Calu3 (cell line): ENCODE measurements around the gene KRTAP6-2. TPM values are rescaled to one million over a fixed set of nuclear protein-coding genes. Genes with fewer than 3 reads are reported as not detected.

Experiments used
- BruUV-seq: library from RNA; stranded (reverse); fragments of 400-500 nt; replicated peaks from 2 replicates; lab custom pipeline; 2021; lab: Mats Ljungman, UMichigan
- CTCF ChIA-PET: fragments of 300-600 bp; sonication (Branson Sonifier 250); formaldehyde crosslinking; loops from one replicate; lab custom pipeline; 2022; ENCODE audit warnings: antibody characterized with exemption; lab: Charles Lee
- DNase-seq: peaks from one replicate; pipeline ENCODE4 v3.0.0; 2022
- H3K27ac Mint-ChIP-seq: one replicate; pipeline ENCODE4 v1.8.0; 2022; ENCODE audit warnings: mixed read lengths; ENCODE audit not compliant: unreplicated experiment
- H3K27me3 Mint-ChIP-seq: one replicate; pipeline ENCODE4 v1.8.0; 2022; ENCODE audit warnings: mixed read lengths; ENCODE audit not compliant: unreplicated experiment
- H3K36me3 Mint-ChIP-seq: one replicate; pipeline ENCODE4 v1.8.0; 2022; ENCODE audit warnings: mild to moderate bottlenecking, moderate library complexity, mixed read lengths; ENCODE audit not compliant: insufficient read depth, unreplicated experiment
- H3K4me1 Mint-ChIP-seq: one replicate; pipeline ENCODE4 v1.8.0; 2022; ENCODE audit warnings: mild to moderate bottlenecking, low read depth, mixed read lengths; ENCODE audit not compliant: unreplicated experiment
- H3K4me3 Mint-ChIP-seq: one replicate; pipeline ENCODE4 v1.8.0; 2022; ENCODE audit warnings: mild to moderate bottlenecking, low read depth, moderate library complexity, mixed read lengths; ENCODE audit not compliant: unreplicated experiment
- H3K9me3 Mint-ChIP-seq: one replicate; pipeline ENCODE4 v1.8.0; 2022; ENCODE audit warnings: low read depth, mixed read lengths; ENCODE audit not compliant: unreplicated experiment
- CTCF ChIP-seq: fragments of 200-600 bp; IDR thresholded peaks from one replicate; pipeline ENCODE4 v1.8.0; 2022; ENCODE audit warnings: antibody characterized with exemption; ENCODE audit not compliant: unreplicated experiment
- intact Hi-C: fragments of 100-400 bp; cut with micrococcal nuclease; formaldehyde crosslinking; loops from one replicate; pipeline ENCODE4 v1.10.0; 2022; ENCODE audit not compliant: unreplicated experiment
- total RNA-seq: library from RNA; stranded (reverse); gene quantifications from 2 replicates; pipeline ENCODE4 v1.2.3, GENCODE V29; 2022

KRTAP6-2 gene
- total RNA-seq, 1 experiment from 2014 or later: not detected

GRCh38 chr21:30615199-30615598 lies 16.5 kb upstream of the KRTAP6-2 start:
- Mint-ChIP-seq H3K4me3 (no peak overlapping the region), H3K9me3 (peaks cover 4% of the 10 kb centered on the region), H3K4me1 (no peaks in the 10 kb centered on the region), H3K27me3 (no peaks in the 10 kb centered on the region), H3K27ac (no peak overlapping the region), H3K36me3 (no peaks in the 10 kb centered on the region)
- TF ChIP-seq CTCF: no peak
- CTCF ChIA-PET: no interaction called here
- BruUV-seq: no TSS peak
- intact Hi-C loops: no loop called here
- no peak for DNase-seq

GRCh38 chr21:30613836-30614235 lies 15.1 kb upstream of the KRTAP6-2 start, which contains the start of gene KRTAP6-1:
KRTAP6-1 (minus strand) TSS chr21:30613930; CDS start chr21:30613904, 26 bp downstream.
- DNase-seq: no peak
- intact Hi-C loops: no loop called here
- no TSS peak for BruUV-seq

GRCh38 chr21:30612132-30612531 lies 13.4 kb upstream of the KRTAP6-2 start:
- CTCF ChIA-PET: no interaction called here
- intact Hi-C loops: no loop called here
- no peaks in the 10 kb centered on the region for H3K27me3 Mint-ChIP-seq
- no peaks in the 10 kb centered on the region for H3K4me1 Mint-ChIP-seq
- no peak for DNase-seq
- peaks cover 6% of the 10 kb centered on the region for H3K9me3 Mint-ChIP-seq
- no peaks in the 10 kb centered on the region for H3K36me3 Mint-ChIP-seq
- no peak overlapping the region for H3K27ac Mint-ChIP-seq
- no TSS peak for BruUV-seq
- H3K4me3 Mint-ChIP-seq: no peak overlapping the region
- TF ChIP-seq CTCF: no peak

More at GRCh38 chr21:30613836-30614235, 15.1 kb upstream of the KRTAP6-2 start, which contains the start of gene KRTAP6-1:
- TF ChIP-seq CTCF: no peak
- H3K4me3 Mint-ChIP-seq: no peak within 1 kb of the TSS
- peaks cover 4% of the 10 kb centered on the region for H3K9me3 Mint-ChIP-seq
- no peak within 1 kb of the TSS for H3K27ac Mint-ChIP-seq
- no peaks in the 10 kb centered on the region for H3K36me3 Mint-ChIP-seq
- CTCF ChIA-PET: no interaction called here
- H3K27me3 Mint-ChIP-seq: no peaks in the 10 kb centered on the region
- no peaks in the 10 kb centered on the region for H3K4me1 Mint-ChIP-seq

- CTCF ChIA-PET: no interaction called here
Observed at GRCh38 chr21:30605968-30606367, 7.3 kb upstream of the KRTAP6-2 start.

More at GRCh38 chr21:30605968-30606367, 7.3 kb upstream of the KRTAP6-2 start:
- Mint-ChIP-seq H3K27ac (no peak overlapping the region), H3K4me3 (no peak overlapping the region), H3K4me1 (no peaks in the 10 kb centered on the region), H3K27me3 (no peaks in the 10 kb centered on the region), H3K9me3 (peaks cover 15% of the 10 kb centered on the region), H3K36me3 (no peaks in the 10 kb centered on the region)
- no TSS peak for BruUV-seq
- no peak for TF ChIP-seq CTCF
- no peak for DNase-seq
- intact Hi-C loops: no loop called here
